Upper lobe of left lung (tissue), 6 donors: ENCODE data around the gene PLEKHG4B. TPM values are rescaled to one million over a fixed set of nuclear protein-coding genes. Genes with fewer than 3 reads are reported as not detected.

ENCODE experiments used
- ATAC-seq, 2 donors: fragments of 200-7000 bp; cut with Tn5 transposase; one replicate each; pipeline ENCODE4 v1.9.1; 2022; ENCODE audit warnings: mild to moderate bottlenecking in 2 of 2, moderate library complexity in 2 of 2; ENCODE audit not compliant: low FRiP score in 2 of 2
- DNase-seq, 2 donors: peaks; one replicate each; pipeline ENCODE4 v3.0.0-alpha.2; 2019 to 2020
- H3K27ac ChIP-seq, 4 donors: fragments of 200-600 bp; sonication (generic); one replicate each; pipeline ENCODE4 v1.5.1; 2016 to 2019
- H3K27me3 ChIP-seq, 4 donors: fragments of 200-600 bp; sonication (generic); one replicate each; pipeline ENCODE4 v1.5.1; 2017 to 2019
- H3K36me3 ChIP-seq, 4 donors: fragments of 200-600 bp; sonication (generic); one replicate each; pipeline ENCODE4 v1.5.1; 2016 to 2019
- H3K4me1 ChIP-seq, 4 donors: fragments of 200-600 bp; sonication (generic); one replicate each; pipeline ENCODE4 v1.5.1; 2018 to 2019
- H3K4me3 ChIP-seq, 4 donors: fragments of 200-600 bp; sonication (generic); one replicate each; pipeline ENCODE4 v1.5.1; 2017 to 2019; ENCODE audit warnings: mild to moderate bottlenecking in 2 of 4, moderate library complexity in 1 of 4
- H3K9me3 ChIP-seq, 4 donors: fragments of 200-600 bp; sonication (generic); one replicate each; pipeline ENCODE4 v1.5.1; 2018 to 2019
- EP300 ChIP-seq, 4 donors: sonication (generic); formaldehyde crosslinking; IDR thresholded peaks; one replicate each; pipeline ENCODE4 v1.5.1; 2017; ENCODE audit warnings: antibody characterized with exemption in 4 of 4, control low read depth in 2 of 4
- POLR2A ChIP-seq, 4 donors: fragments of 450-650 bp; IDR thresholded peaks; one replicate each; pipeline ENCODE4 v1.5.1; 2016 to 2017; ENCODE audit warnings: antibody characterized with exemption in 4 of 4, mild to moderate bottlenecking in 2 of 4
- POLR2AphosphoS5 ChIP-seq, 2 donors: sonication (generic); formaldehyde crosslinking; IDR thresholded peaks; one replicate each; pipeline ENCODE4 v1.5.1; 2017; ENCODE audit warnings: antibody characterized with exemption in 2 of 2
- WGBS, 2 donors: methylation state at CpG; one replicate each; pipeline ENCODE4 v1.1.5; 2017 to 2018; 5-methylcytosine and 5-hydroxymethylcytosine counted together
- total RNA-seq, 6 donors: library from RNA; depleted of rRNA in 4 of 6; stranded (reverse); fragments of >200 nt in 4 of 6; gene quantifications; one replicate each; pipeline versions ENCODE4 v1.1.0 to v1.2.1, GENCODE V29; 2016 to 2021
- TF ChIP-seq, protein P1 (sequence below), 6 experiments: fragments of 450-650 bp in 4 of 6; fragments of 200-600 bp in 2 of 6; sonication (generic) in 2 of 6; IDR thresholded peaks; one replicate each; pipeline ENCODE4 v1.5.1; 2016 to 2019; ENCODE audit warnings: antibody characterized with exemption in 6 of 6
- donor health status: DM: no; HTN: no; CAD: no; lungs with moderate emphysema.
- donor health status: DM: no; HTN: yes; CAD: no; lungs with severe emphysema.

Gene PLEKHG4B
- total RNA-seq, 6 donors from 2014 or later: 0.40 to 5.9 (median 2.9) TPM

- Histone ChIP-seq H3K27ac (no peak overlapping the region), H3K4me1 (no peaks in the 10 kb centered on the region), H3K4me3 (no peak overlapping the region), H3K36me3 (no peaks in the 10 kb centered on the region), H3K27me3 (no peaks in the 10 kb centered on the region), H3K9me3 (no peaks in the 10 kb centered on the region)
- DNase-seq (no peak), ATAC-seq (no peak)
- 87 to 93% methylated on average over 9 to 16 of the region's 16 CpGs for WGBS, 2 donors
- TF ChIP-seq, protein P1, sequence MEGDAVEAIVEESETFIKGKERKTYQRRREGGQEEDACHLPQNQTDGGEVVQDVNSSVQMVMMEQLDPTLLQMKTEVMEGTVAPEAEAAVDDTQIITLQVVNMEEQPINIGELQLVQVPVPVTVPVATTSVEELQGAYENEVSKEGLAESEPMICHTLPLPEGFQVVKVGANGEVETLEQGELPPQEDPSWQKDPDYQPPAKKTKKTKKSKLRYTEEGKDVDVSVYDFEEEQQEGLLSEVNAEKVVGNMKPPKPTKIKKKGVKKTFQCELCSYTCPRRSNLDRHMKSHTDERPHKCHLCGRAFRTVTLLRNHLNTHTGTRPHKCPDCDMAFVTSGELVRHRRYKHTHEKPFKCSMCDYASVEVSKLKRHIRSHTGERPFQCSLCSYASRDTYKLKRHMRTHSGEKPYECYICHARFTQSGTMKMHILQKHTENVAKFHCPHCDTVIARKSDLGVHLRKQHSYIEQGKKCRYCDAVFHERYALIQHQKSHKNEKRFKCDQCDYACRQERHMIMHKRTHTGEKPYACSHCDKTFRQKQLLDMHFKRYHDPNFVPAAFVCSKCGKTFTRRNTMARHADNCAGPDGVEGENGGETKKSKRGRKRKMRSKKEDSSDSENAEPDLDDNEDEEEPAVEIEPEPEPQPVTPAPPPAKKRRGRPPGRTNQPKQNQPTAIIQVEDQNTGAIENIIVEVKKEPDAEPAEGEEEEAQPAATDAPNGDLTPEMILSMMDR (IDR thresholded peaks at IDR 0.05): no peak
- TF ChIP-seq POLR2A (IDR thresholded peaks at IDR 0.05): no peak
- TF ChIP-seq EP300 (IDR thresholded peaks at IDR 0.05): no peak
Observed at GRCh38 chr5:73768-74502, 18.0 kb upstream of the PLEKHG4B start.

DNA sequence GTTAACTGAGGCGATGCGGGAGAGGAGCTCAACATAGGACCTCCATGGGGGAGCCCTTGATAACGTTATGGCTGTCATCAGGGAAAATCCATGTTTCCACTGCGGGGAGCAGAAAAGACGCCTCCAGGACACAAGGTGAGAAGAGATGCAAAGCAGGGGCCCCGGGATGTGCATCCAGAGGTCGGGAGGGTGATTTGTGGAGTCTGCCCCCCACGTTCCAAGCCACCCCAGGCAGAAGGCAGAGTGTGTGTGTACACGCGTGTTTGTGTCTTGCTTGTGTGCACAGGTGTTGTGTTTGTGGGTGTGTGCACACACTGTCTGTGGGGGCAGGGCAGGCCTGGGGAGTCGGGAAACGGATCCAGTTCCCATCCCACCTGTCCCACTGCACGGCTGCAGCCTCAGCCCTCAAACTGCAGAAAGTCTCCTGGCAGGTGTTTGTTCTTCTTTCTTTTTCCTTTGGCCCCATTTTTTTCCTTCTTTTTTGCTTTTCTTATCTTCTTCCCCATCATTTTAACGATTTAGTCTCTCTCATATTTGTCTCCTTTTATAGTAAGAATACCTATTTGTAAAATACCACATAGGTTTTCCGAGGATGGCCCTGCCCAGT is 17.4 kb upstream of the PLEKHG4B start:
- DNase-seq (no peak), ATAC-seq (no peak)
- TF ChIP-seq POLR2AphosphoS5 (IDR thresholded peaks at IDR 0.05): no peak
- TF ChIP-seq EP300 (IDR thresholded peaks at IDR 0.05): no peak
- no peak for TF ChIP-seq POLR2A (IDR thresholded peaks at IDR 0.05)
- TF ChIP-seq, protein P1 (IDR thresholded peaks at IDR 0.05): no peak
- Histone ChIP-seq H3K27ac (no peak overlapping the region), H3K4me1 (no peaks in the 10 kb centered on the region), H3K4me3 (no peak overlapping the region), H3K36me3 (no peaks in the 10 kb centered on the region), H3K27me3 (no peaks in the 10 kb centered on the region), H3K9me3 (no peaks in the 10 kb centered on the region)
- 84 to 88% methylated on average over 15 of the region's 15 CpGs for WGBS, 2 donors

DNA sequence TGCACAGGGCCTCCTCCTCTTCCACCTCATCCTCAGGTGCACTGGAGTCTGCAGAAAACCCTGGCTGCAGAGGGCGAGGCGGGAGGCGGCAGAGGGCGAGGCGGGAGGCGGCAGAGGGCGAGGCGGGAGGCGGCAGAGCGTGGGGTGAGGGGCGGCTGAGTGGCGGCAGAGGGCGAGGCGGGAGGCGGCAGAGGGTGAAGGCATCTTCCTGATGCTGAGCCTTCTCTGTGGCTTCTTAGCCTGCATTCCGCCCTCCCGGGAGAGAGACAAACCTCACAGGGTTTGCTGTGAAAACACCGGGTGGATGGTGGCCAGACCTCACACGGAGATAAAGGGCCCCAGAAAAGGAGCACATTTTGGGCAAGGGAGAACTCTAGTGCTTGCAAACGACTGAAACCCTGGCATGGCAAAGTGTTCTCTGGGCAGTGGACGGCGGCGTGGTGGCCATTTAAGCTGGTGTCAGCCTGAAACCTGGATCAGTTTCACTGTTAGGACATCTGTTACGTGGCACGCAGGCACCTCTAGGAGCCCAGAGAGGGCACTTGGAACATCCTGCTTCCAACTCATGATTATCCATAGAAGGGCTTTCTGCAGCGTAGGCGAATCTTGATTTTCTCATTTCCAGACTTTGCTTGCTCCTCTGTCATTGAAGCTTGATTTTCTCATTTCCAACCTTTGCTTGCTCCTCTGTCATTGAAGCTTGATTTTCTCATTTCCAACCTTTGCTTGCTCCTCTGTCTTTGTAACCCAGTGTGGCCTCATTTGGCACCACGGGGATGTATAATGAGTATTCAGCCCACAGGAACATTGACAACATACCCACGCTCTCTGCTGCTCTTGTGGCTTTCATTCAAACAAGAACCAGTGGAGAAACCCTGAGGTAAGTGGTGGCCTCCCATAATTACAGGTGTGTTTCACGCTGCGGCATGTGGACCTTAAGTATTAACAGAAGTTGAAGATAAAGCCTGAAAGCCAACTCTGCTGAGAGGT is 16.3 kb upstream of the PLEKHG4B start:
- Histone ChIP-seq H3K27me3 (no peaks in the 10 kb centered on the region), H3K27ac (no peak overlapping the region), H3K36me3 (no peaks in the 10 kb centered on the region), H3K9me3 (no peaks in the 10 kb centered on the region), H3K4me1 (no peaks in the 10 kb centered on the region), H3K4me3 (no peak overlapping the region)
- ATAC-seq (no peak), DNase-seq (no peak)
- WGBS, 2 donors: 62 to 68% methylated on average over 28 to 31 of the region's 31 CpGs
- TF ChIP-seq, protein P1 (IDR thresholded peaks at IDR 0.05): no peak
- TF ChIP-seq EP300 (IDR thresholded peaks at IDR 0.05): no peak
- no peak for TF ChIP-seq POLR2A (IDR thresholded peaks at IDR 0.05)
- no peak for TF ChIP-seq POLR2AphosphoS5 (IDR thresholded peaks at IDR 0.05)

DNA sequence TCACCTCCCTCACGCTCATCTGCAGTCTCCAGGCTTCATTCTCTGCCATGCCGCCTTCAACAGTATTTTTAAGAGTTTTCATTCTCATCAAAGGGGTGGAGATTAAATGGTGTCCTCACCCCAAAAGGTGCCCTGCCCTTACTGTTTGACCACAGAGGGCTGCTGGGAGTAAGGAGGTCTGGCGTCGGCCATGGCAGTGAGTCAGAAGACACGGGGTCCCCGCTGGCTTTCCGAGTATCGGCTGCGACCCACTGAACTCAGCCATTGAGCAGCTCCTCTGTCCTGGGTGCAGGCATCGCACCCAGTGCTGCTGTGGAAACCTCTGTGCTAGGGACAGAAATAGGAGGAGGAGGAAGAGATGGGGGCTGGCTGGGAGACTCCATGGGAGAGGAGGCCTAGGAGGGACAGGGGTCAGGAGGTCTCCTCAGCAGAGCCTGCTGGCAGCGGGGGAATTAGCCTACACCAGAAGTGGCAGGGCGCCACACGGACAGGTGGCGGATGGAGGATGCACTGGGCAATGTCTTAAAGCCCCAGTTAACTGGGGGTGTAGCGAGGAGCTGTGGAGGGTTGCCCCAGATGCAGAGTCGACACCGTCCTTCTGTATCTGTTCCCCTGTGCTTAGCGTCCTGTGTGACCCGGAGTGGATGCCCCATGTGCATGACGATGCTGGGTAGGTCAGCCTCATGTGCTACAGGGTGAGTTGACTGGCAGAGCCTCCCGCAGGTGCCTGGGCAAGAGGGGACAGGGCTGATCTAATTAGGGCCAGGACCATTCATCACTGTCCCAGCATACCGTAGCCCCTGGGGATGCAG is 15.4 kb upstream of the PLEKHG4B start:
- no peaks in the 10 kb centered on the region for H3K36me3 ChIP-seq
- ATAC-seq: no peak
- no peak for DNase-seq
- H3K27ac ChIP-seq: no peak overlapping the region
- H3K9me3 ChIP-seq: no peaks in the 10 kb centered on the region
- no peak overlapping the region for H3K4me3 ChIP-seq
- no peaks in the 10 kb centered on the region for H3K4me1 ChIP-seq
- TF ChIP-seq, protein P1 (IDR thresholded peaks at IDR 0.05): no peak
- TF ChIP-seq EP300 (IDR thresholded peaks at IDR 0.05): no peak
- TF ChIP-seq POLR2AphosphoS5 (IDR thresholded peaks at IDR 0.05): no peak
- no peak for TF ChIP-seq POLR2A (IDR thresholded peaks at IDR 0.05)
- WGBS, 2 donors: 84 to 88% methylated on average over 20 to 22 of the region's 22 CpGs
- H3K27me3 ChIP-seq: no peaks in the 10 kb centered on the region
